Skin epidermis (tissue), 12 donors: ENCODE results near the gene ADAM20.

Experiments used
- H3K27ac ChIP-seq, 21 experiments: fragments of 200-600 bp; sonication (generic) in 11 of 21; one replicate each; pipeline ENCODE4 v1.5.0; 2020; ENCODE audit warnings: mild to moderate bottlenecking in 3 of 21, inconsistent platforms in 2 of 21, moderate library complexity in 2 of 21
- H3K4me3 ChIP-seq, 7 experiments: fragments of 200-600 bp; sonication (generic) in 2 of 7; one replicate each; pipeline ENCODE4 v1.5.0; 2020; ENCODE audit warnings: inconsistent platforms in 2 of 7, mild to moderate bottlenecking in 2 of 7, moderate library complexity in 1 of 7

ADAM20 gene

DNA sequence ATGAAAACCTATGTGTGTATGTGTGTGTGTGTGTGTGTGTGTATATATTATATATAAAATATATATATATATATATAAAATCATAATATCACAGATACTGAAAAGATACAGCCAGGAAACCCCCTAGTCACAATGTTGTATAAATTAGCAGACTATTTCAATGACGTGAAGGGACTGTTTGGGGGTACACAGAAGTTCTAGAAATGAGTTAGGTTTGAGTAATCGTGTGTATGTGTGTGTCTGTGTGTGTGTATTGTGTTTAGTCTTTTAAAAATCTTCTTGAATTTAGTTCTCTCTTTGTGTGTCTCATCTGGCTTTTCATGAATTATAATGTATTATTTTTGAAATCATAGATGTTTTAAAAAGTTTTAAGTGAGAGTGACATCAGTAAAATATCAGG, 61.0 kb downstream of the ADAM20 start:
- Histone ChIP-seq H3K4me3 (no peak overlapping the region), H3K27ac (no peak overlapping the region)
